GDM1 (cell line): ENCODE results near the gene NUP93.
"Not testable (repeated sequence)": the region's sequence is repeated elsewhere in the genome, so short reads cannot be mapped to it uniquely, and the experiment has no call there.

Experiments used
- DNase-seq: peaks from one replicate; lab custom pipeline; 2025; lab: John Stamatoyannopoulos, UW

NUP93 gene

GRCh38 chr16:56709443-56710040 is 20.4 kb upstream of the NUP93 start:
- no peak for DNase-seq

DNA sequence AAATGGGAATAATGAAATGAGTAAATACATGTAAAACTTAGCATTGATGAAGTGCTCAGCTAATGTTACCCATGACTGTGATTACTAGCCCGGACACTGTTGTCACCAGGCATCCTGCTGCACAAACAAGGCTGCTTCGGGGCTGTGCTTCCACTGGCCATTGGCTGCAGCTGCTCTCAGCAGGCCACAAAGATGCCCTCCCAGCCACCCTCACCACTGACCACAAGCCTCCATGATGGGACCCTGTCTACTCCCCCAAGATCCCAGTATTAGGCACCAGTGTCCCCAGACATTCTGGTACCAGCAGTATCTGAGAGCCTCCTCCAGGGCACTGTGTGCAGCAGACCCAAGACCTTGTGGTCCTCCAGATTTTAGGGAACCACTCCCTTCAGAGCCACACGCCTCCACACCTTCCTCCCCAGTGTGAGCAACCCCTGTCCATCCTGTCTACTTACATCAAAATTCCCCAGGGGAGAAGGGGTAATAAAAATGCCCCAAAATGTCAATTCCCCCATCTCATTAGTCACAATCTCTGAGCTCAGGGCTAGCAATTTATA is 19.7 kb upstream of the NUP93 start:
- no peak for DNase-seq

- no peak for DNase-seq
Observed at GRCh38 chr16:56711862-56712261, 18.1 kb upstream of the NUP93 start.

- DNase-seq = no peak
Observed at GRCh38 chr16:56713794-56714193, 16.1 kb upstream of the NUP93 start.

DNA sequence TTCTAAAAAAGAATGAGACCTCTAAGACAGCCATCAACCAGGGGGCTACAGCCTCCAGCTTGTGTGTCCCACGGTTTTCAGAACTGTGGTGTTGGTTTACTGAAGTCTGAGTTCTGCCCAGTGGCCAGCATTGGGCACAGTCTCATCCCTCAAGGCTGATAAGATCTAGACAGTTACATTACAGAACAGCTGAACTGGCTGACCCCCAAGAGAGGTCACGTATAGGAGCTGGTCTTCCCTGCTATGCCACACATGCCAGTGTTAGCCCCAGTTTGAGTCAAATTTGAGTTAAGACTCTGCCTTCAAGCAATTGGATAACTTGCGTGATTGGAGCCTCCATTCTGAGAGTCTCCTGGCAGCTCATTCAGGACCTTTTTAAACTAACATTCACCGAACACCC is 14.8 kb upstream of the NUP93 start:
- no peak for DNase-seq

DNA sequence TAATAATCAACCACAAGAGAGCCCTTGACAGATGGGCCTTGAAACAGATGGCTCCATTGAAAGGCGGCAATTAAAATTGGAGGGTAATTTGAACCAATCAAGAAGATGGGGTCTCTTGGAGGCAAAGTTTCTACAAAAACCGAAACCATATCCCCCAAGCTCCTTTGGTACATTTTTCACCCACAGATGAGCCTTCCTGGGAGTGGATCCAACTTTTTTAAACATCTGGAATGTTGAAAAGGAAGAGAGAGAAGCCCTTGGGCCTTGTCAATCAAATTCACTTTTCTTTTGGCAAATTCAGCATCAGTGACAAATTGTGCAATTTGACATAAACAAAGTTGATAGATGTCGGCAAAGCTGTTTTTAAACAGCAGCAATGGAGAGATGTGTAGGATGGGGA is 13.2 kb upstream of the NUP93 start:
- DNase-seq = no peak

DNA sequence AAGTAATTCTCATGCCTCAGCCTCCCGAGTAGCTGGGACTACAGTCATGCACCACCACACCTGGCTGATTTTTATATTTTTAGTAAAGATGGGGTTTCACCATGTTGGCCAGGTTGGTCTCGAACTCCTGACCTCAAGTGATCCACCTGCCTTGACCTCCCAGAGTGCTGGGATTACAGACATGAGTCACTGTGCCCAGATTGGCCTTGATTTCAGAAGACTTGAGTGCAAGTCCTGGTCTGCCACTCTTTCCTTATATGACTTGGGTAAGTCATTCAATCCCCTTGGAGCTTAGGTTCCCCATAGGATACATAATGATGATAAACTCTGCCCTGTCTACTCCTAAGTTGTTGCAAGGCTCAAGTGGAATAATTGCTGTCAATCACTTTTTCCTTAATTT is 12.4 kb upstream of the NUP93 start:
- not testable (repeated sequence) for DNase-seq

DNA sequence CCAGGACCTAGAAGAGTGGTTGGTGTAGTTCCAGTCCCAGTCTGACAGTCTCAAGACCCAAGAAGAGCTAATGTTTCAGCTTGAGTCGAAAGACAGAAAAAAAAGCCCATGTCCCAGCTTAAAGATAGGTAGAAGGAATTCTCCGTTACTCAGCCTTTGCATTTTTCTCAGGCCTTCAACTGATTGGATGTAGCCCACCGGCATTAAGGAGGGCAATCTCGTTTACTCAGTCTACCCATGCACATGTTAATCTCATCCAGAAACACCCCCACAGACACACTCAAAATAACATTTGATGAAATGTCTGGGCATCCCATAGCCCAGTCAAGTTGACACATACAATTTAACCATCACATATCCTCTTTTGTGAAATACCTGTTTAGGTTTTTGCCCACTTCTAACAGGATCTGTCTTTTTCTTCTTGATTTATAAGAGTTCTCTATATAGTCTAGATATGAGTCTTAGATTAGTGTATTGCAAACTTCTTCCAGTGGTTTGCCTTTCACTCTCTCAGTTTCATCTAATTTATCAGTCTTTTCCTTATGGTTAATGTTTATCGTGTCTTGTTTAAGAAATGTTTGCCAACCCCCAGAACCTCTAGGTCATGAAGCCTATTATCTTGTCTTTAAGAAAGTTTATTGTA is 7.6 kb upstream of the NUP93 start:
- no peak for DNase-seq

DNA sequence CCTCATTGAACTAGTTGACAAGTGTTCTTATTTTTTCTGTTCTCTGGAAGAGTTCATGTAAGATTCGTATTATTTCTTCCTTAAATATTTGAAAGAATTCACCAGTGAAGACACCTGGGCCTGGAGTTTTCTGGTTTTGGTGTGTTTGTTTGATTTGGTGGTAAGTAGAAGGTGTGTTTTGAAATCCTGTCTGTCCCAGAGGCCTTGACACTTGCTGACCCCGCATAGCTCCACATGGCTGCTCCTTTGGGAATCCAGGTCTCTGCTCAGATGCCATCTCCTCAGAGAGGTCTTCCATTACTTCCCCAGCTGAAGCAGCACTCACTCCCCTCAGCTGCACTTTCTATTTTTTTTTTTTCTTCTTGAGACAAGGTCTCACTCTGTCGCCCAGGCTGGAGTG is 5.7 kb upstream of the NUP93 start:
- DNase-seq = no peak

DNA sequence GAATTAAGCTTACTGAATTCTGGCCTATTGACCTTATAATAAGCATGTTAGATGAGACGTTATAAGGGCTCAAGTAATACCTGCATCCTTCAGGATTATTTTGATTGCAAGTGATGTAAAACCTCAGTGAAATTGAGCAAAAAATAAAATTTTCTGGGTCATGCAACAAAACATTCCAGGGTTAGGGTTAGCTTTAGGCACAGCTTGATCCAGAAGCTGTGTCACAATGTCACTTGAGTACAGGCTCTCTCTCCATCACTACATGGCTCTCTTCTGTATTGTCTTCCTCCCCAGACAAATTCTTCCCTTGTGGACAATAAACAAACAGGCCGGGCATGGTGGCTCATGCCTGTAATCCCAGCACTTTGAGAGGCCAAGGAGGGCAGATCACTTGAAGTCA is 3.6 kb upstream of the NUP93 start:
- DNase-seq = no peak

DNA sequence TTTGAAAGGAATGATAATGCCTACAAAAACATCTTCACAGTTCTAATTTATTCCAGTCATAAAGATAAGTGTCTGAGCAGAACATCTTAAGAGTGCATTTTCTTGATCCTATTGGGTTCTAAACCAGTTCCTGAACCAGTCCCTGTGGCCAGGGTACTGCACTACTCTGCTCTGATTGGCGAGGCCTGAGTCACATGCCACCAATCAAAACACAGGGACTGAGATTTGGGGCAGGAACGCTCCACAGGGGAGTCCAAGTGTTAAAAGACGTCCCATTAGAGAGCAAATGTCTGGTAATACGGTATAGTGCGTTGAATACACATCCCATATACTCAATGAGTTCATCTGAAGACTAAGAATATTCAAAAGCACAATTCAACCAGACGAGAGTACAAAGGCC is 3.0 kb upstream of the NUP93 start:
- DNase-seq = no peak

- DNase-seq = no peak
Observed at GRCh38 chr16:56728027-56728426, 1.9 kb upstream of the NUP93 start.

DNA sequence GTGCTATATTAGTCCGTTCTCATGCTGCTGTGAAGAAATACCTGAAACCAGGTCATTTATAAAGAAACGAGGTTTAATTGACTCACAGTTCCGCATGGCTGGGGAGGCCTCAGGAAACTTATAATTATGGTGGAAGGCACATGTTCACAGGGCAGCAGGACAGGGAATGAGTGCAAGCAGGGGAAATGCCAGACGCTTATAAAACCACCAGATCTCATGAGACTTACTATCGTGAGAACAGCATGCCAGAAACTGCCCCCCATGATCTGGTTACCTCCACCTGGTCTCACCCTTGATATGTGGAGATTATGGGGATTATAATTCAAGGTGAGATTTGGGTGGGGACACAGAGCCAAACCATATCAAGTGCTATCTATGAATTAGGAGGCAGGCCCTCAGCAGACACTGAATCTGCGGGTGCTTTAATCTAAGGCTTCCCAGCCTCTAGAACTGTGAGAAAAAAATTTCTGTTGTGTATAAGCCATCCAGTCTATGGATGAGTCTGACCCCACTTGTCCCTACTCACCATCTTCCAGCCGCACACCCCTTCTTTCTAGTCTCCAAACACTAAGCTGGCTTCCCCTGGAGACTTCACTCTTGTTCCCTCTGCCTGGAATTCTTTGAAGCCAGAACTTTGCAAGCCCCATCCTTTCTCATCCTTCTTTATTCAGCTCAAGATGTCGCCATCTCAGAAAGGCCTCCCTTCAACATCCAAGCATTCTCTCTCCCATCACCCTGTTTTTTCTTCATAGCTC is 772 bp upstream of the NUP93 start:
- DNase-seq = no peak

- no peak for DNase-seq
Observed at GRCh38 chr16:56732366-56732765, 2.4 kb downstream of the NUP93 start.

DNA sequence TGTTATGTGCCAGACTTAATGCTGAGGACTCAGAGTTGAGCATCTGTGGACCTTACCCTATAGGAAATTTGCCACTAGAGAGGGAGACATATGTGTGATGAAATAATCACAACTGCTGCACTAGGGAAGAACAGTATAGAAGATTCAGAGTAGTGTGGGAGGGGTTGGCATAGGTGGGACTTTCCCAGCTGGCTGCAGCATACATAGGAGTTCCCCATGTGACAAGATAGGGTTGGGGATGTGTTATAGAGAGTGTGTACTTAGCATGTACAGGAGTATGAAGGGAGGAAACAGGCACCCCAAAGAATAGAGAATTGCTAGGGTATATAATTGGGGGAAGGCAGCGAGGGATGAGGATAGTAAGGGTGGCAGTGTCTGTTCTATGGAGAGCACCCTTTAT is 2.9 kb downstream of the NUP93 start:
- DNase-seq = no peak

DNA sequence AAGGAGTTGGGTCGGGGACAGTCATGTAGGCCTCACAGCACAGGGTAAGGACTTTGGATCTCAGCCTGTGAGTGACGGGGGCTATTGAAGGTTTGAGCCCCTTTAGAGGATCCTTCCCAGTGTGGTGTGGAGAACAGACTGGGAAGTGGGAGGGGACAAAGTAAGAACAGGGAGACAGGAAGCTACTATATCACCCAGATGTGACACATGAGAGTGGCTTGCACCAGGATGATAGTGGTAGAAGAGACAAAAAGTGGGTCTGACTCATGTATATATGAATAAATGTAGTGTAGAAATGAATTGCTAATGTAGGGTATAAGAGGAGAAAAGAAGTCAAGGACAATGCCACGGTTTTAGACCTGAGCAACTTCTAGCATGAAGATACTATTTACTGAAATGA is 4.5 kb downstream of the NUP93 start:
- DNase-seq = no peak

DNA sequence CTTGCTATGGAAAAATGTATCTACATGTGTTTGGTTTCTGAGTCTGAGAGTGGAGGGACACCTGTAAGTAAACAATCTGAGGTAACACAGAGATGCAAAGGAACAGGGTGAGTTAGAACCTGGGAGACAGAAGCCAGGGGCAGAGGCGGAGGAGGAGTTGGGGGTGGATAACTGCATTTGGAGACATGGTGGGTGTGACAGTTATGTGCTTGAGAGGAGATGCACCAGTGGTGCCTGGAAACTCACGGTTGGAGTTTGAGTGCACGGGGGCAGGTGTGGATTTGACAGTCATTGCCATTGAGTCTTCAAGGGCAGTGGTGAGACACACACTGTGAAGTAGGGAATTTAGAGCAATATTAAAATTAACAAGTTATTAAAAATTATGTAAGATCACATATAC is 6.5 kb downstream of the NUP93 start:
- no peak for DNase-seq

DNA sequence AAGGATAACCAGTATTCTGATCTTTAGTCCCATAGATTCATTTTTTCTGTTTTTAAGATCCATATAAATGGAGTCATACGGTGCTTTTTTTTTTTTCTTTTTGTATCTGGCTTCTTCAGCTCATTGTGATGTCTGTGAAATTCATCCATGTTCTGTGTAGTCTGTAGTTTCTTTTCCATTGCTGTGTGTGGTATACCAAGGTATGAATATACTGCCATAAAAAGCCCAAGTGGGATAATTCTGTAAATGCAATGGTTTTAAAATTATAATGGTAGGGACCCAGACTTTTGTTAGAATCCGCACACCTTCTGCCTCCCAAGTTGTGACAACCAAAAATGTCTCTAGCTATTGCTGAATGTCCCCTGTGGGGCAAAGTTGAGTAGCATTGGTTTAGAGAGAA is 7.6 kb downstream of the NUP93 start:
- DNase-seq = no peak

GRCh38 chr16:56738221-56738620 is 8.3 kb downstream of the NUP93 start:
- no peak for DNase-seq

DNA sequence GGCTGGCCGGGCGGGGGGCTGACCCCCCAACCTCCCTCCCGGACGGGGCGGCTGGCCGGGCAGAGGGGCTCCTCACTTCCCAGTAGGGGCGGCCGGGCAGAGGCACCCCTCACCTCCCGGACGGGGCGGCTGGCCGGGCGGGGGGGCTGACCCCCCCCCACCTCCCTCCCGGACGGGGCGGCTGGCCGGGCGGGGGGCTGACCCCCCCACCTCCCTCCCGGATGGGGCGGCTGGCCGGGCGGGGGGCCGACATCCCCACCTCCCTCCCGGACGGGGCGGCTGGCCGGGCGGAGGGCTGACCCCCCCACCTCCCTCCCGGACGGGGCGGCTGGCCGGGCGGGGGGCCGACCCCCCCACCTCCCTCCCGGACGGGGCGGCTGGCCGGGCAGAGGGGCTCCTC is 9.4 kb downstream of the NUP93 start:
- not testable (repeated sequence) for DNase-seq

DNA sequence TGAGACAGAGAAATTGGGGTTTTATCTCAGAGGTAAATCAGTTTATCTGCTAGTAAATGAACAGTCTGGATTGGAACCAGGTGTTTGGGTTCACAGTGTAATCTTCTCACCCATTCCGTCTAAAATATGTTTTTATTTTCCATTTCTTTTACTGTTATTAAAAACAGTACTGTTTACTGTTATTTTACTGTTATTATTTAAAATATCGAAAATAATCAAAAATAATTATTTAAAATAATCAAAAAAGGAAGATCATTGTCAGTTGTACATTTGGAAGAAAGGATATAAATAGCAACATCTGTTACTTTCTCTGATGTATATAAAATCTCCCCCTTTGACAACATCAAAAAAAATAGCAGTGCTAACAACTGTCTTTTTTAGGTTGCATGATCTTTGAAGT is 11.5 kb downstream of the NUP93 start:
- no peak for DNase-seq

DNA sequence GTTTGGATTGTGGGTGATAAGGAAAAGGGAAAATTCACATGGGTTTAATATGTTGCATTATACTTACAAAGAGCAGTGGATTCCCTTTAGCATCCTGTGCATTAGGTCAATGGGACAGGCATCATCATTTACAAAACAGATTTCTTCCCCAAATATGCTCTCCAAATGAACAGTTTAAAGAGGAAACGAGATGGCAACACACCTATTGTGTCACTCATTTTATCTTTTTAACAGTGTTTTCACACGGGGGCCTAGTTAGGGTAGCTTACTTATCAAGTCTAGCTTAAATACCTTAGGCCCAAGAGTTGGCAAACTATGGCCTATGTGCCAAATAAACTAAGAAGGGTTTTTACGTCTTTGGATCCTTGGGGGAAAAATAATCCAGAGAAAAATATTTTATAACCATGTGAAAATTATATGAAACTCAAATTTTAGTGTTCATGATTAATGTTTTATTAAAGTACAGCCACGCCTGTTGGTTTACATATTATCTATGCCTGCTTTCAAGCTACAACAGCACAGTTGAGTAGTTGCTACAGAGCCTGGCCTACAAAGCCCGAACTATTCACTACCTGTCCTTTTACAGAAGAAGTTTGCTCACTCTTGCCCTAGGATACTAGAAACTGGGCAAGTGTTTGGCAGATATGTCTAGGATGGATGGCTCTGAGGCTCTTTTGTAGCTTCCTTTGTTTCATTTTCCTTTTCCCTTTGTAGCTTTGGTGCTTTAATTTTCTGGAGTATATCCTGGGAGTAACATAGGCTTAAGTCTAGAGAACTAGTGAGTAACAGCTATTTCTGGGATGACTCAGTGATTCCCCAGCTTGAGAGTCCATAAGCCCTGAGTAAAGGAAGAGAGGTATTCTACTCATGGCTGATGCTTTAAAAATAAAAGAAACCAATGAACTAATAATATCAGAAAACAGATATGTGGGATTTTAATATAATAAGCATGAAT is 12.4 kb downstream of the NUP93 start:
- DNase-seq = no peak
